GM12872 (cell line): ENCODE data around the gene SLAMF7.

Experiments
- TF ChIP-seq, protein P1 (sequence below): IDR thresholded peaks from 3 replicates; pipeline ENCODE4 v1.5.1; 2011; ENCODE audit warnings: low read depth, mild to moderate bottlenecking, low read length, moderate library complexity; ENCODE audit not compliant: insufficient read depth

Gene SLAMF7

DNA sequence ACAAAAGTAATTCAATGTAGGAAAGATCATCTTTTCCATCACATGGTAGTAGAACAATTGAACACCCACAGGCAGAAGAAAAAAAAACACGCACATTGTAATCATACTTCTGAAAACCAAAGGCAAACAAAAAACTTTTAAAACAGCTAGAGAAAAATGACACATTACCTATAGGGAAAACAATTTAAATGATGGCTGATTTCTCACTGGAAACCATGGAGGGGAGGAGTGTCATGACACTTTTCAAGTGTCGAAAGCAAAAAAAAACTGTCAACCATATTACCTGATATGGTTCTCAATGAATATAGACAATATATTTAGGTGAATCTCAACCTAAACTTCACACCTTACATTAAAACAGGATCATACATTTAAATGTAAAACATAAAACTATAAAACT, 776 bp upstream of the SLAMF7 start:
- TF ChIP-seq, protein P1, sequence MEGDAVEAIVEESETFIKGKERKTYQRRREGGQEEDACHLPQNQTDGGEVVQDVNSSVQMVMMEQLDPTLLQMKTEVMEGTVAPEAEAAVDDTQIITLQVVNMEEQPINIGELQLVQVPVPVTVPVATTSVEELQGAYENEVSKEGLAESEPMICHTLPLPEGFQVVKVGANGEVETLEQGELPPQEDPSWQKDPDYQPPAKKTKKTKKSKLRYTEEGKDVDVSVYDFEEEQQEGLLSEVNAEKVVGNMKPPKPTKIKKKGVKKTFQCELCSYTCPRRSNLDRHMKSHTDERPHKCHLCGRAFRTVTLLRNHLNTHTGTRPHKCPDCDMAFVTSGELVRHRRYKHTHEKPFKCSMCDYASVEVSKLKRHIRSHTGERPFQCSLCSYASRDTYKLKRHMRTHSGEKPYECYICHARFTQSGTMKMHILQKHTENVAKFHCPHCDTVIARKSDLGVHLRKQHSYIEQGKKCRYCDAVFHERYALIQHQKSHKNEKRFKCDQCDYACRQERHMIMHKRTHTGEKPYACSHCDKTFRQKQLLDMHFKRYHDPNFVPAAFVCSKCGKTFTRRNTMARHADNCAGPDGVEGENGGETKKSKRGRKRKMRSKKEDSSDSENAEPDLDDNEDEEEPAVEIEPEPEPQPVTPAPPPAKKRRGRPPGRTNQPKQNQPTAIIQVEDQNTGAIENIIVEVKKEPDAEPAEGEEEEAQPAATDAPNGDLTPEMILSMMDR: no peak

DNA sequence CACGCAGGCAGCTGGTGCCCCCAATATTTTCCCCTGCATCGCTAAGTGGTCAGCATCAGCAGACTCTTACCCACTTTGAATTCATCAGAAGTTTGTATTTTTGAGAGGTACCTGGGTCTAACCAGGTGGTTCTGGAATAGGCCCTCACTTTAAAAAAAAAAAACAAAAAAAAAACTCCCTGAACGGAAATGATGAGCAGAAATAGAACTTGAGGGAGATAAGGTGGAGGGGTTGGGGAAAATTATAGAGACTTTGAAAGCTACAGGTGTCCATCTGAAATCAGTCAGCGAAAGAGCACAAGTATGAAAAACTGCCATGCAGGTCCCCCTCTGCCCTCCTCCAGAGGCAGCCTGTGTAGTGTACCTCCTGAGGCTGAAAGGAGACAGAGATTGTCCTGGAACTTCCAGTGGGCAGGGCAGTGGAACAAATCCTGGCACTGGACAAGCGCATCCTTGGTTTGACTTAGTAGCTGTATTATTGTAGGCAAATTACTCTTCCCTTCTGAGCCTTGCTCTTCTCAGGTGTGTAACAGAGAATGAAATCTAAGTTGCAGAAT, 1.2 kb downstream of the SLAMF7 start:
- TF ChIP-seq, protein P1: no peak

DNA sequence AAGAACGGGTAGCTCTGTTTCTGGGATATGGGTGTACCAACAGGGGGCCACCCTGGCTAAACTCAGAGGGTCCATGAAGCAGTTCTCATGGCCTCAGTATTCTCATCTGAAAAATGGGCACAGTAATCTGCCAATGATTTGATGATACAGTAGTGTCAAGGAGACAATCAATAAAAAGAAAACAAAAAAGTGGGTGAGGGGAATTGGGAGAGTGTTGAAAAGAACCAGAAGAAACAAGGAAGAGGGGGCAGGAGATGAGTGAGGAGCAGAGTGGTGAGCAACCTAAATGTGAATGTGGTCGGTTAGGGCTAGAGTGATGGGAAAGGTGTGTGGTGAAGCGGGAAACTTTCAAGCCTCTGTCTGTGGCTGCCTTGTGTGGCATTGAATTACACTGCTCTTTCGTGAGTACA, 2.0 kb downstream of the SLAMF7 start:
- TF ChIP-seq, protein P1: no peak

DNA sequence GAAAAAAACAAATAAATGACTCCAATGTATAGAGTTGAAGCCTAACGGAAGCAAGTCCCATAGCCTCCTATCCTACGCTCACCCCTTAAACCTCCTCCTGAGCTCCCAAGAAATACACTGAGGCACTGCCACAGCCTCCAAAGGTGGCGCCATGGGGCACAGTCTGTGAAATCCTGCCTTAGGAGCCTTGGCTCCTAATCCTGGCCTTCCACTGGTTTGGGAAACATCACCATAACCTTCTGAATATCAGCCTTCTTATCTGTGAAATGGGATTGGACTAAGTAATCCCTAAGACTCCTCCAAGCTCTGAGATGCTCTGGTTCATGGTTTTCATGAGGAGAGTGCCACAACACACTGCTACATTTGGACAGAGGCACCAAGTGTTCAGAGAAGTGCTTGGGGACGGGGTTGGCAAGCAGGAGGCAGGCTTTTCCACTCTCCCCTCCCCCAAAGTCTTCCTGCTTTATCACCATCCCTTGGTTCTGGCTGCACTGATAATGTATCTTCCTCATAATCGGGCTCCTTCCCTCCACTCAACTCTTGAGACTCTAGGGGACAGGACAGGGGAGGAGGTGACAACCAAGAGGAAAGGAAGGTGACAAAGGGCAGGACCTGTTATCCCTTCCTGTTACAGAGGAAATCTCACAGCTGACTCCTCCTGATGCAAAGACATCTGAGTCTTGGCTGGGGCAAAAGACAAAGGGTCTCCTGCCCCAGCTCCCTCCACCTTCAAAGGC, 2.7 kb downstream of the SLAMF7 start:
- TF ChIP-seq, protein P1: no peak

DNA sequence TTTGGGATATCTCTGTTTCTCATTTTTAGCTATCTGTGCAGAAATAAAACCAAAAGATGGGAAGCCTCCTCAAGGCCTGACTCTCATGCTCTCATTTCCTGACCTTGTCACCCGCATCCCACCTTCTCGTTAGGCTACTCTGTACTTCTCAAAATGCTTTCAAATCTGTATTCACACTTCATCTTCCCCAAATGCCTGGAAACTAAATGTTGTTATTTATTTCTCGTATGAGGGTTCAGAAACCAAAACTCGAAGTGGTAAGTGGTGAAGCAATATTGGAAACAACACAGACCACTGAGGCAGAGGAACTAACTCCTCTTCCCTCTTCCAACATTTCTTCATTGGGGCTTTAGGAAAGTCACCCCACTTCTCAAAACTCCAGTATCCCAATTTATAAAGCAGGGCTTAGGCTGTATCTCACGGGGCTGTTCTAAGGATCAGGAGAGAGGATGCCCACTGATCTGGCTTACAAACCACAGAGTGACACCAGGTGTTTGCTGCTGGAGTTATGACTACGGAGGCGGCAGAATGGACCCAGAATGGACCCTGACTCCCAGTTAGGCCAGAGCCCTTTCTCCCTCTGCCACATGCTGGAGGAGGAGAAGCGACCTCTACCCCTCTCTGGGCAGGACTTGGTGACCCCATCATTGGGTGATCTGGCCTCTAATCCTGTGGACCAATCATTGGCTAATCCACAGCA, 3.5 kb downstream of the SLAMF7 start:
- TF ChIP-seq, protein P1: no peak

DNA sequence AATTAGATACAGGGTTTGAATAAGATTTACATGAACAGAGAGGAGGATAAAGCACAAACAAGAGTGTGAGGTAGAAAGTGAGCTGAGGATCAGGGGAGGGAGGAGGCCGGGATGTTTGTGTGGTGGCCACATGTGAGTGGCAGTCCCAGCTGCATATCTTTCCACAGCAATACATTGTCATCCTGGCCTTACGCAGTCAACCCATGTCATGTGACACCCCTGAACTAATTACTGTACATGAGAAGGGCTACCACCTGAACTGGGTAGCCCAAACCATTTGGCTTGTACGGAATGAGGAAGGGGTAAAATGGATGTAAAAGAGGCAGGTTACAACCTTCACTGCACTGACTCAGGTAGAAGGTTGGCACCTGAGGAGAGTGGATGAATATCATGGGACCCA, 4.2 kb downstream of the SLAMF7 start:
- TF ChIP-seq, protein P1: no peak

DNA sequence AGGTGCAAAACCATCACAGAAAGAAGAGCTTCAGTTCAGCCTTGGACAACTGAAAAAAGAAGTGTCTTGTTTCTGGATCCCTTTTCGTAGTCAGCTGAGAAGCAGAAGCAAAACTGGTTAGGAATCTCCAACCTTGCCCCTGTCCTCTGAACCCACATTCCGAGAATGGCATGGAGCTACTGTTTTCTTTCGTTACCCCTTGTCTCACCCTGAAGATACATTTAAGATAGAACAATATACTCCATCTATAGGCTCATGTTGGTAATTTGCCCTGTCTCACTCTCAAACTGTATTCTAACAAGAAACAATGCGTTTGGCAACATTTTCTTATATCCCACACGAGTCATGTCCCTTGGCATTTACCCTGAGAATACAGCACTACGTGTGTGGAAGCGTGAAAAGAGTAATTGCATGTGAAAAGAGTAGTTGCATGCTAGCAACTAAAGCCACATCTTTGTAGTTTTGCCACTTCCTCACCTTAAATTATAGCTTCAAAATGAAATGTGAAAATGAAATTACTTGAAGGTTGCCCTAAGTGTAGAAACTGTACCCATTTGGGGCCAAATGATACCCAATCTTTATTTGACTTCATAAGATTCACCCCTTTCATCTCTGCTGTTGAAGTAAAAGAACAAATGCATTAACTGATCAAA, 5.3 kb downstream of the SLAMF7 start:
- TF ChIP-seq, protein P1: 0 out of 3 replicates have a peak, but pooled peaks have one; percentile 3
